Body of pancreas (tissue), 4 donors: ENCODE results near the gene PLOD2.

Experiments
- POLR2A ChIP-seq, 3 donors: fragments of 450-650 bp; IDR thresholded peaks; one replicate each; pipeline ENCODE4 v1.6.1; 2016; ENCODE audit warnings: antibody characterized with exemption in 3 of 3, mild to moderate bottlenecking in 2 of 3
- TF ChIP-seq, protein P1 (sequence below), 7 experiments: fragments of 450-650 bp in 4 of 7; fragments of 200-600 bp in 3 of 7; sonication (generic) in 3 of 7; IDR thresholded peaks; one replicate each; pipeline ENCODE4 v1.5.1; 2016 to 2019; ENCODE audit warnings: antibody characterized with exemption in 7 of 7

- TF ChIP-seq, protein P1, sequence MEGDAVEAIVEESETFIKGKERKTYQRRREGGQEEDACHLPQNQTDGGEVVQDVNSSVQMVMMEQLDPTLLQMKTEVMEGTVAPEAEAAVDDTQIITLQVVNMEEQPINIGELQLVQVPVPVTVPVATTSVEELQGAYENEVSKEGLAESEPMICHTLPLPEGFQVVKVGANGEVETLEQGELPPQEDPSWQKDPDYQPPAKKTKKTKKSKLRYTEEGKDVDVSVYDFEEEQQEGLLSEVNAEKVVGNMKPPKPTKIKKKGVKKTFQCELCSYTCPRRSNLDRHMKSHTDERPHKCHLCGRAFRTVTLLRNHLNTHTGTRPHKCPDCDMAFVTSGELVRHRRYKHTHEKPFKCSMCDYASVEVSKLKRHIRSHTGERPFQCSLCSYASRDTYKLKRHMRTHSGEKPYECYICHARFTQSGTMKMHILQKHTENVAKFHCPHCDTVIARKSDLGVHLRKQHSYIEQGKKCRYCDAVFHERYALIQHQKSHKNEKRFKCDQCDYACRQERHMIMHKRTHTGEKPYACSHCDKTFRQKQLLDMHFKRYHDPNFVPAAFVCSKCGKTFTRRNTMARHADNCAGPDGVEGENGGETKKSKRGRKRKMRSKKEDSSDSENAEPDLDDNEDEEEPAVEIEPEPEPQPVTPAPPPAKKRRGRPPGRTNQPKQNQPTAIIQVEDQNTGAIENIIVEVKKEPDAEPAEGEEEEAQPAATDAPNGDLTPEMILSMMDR (IDR thresholded peaks at IDR 0.05): no peak
- no peak for TF ChIP-seq POLR2A (IDR thresholded peaks at IDR 0.05)
These were observed 72.1 kb downstream of the PLOD2 start for GRCh38 chr3:146088840-146089239.
